Limb (tissue), 2 donors: Measurements from ENCODE around the gene DPH6.
A peak's percentile ranks its signal among the peaks of the same experiment; 100 is the strongest.
"Not testable (repeated sequence)": the region's sequence is repeated elsewhere in the genome, so short reads cannot be mapped to it uniquely, and the experiment has no call there.

Source experiments
- DNase-seq, 2 donors: peaks; one replicate each; pipeline ENCODE4 v3.0.0-alpha.2; 2016; ENCODE audit errors: extremely low spot score in 2 of 2

DPH6 gene

GRCh38 chr15:35439291-35439690 is 106.7 kb downstream of the DPH6 start:
- peak in 1 of 2 donors; percentile 34 for DNase-seq

GRCh38 chr15:35437157-35437556 is 108.8 kb downstream of the DPH6 start:
- DNase-seq, result no peak

- DNase-seq, result no peak
Measured at GRCh38 chr15:35436422-35436821, 109.5 kb downstream of the DPH6 start.

- no peak for DNase-seq
Measured at GRCh38 chr15:35431281-35431680, 114.7 kb downstream of the DPH6 start.

- DNase-seq, result no peak
Measured at GRCh38 chr15:35430301-35430700, 115.7 kb downstream of the DPH6 start.

GRCh38 chr15:35427496-35427895 is 118.5 kb downstream of the DPH6 start:
- DNase-seq, result no peak

- DNase-seq, result no peak
Measured at GRCh38 chr15:35427091-35427490, 118.9 kb downstream of the DPH6 start.

- DNase-seq, result no peak
Measured at GRCh38 chr15:35410775-35411174, 135.2 kb downstream of the DPH6 start.

GRCh38 chr15:35399901-35400300 is 146.1 kb downstream of the DPH6 start:
- peak in 1 of 2 donors; percentile 10 for DNase-seq

GRCh38 chr15:35397027-35397426 is 148.9 kb downstream of the DPH6 start:
- no peak for DNase-seq

- no peak for DNase-seq
Measured at GRCh38 chr15:35394416-35394815, 151.5 kb downstream of the DPH6 start.

GRCh38 chr15:35393398-35393797 is 152.6 kb downstream of the DPH6 start:
- no peak for DNase-seq

GRCh38 chr15:35391408-35391984 is 154.5 kb downstream of the DPH6 start:
- DNase-seq, result not testable (repeated sequence)

- DNase-seq, result no peak
Measured at GRCh38 chr15:35383506-35383905, 162.5 kb downstream of the DPH6 start.

- no peak for DNase-seq
Measured at GRCh38 chr15:35381328-35381727, 164.6 kb downstream of the DPH6 start.

GRCh38 chr15:35379972-35380371 is 166.0 kb downstream of the DPH6 start:
- DNase-seq, result no peak

GRCh38 chr15:35378454-35378853 is 167.5 kb downstream of the DPH6 start:
- not testable (repeated sequence) for DNase-seq

- no peak for DNase-seq
Measured at GRCh38 chr15:35376707-35377106, 169.3 kb downstream of the DPH6 start.

GRCh38 chr15:35374661-35375060 is 171.3 kb downstream of the DPH6 start:
- DNase-seq, result no peak

GRCh38 chr15:35362195-35362829 is 183.7 kb downstream of the DPH6 start:
- DNase-seq, result no peak

GRCh38 chr15:35358824-35359223 is 187.1 kb downstream of the DPH6 start:
- DNase-seq, result no peak

- no peak for DNase-seq
Measured at GRCh38 chr15:35351059-35351458, 194.9 kb downstream of the DPH6 start.

GRCh38 chr15:35349916-35350315 is 196.0 kb downstream of the DPH6 start:
- DNase-seq, result no peak
